NCI-H1417 (cell line): Measurements from ENCODE around the gene BOC.
"Not testable (repeated sequence)": the region's sequence is repeated elsewhere in the genome, so short reads cannot be mapped to it uniquely, and the experiment has no call there.

Experiments used
- DNase-seq, 3 experiments: peaks; one replicate each; lab custom pipeline; 2025; lab: John Stamatoyannopoulos, UW

BOC gene, protein sequence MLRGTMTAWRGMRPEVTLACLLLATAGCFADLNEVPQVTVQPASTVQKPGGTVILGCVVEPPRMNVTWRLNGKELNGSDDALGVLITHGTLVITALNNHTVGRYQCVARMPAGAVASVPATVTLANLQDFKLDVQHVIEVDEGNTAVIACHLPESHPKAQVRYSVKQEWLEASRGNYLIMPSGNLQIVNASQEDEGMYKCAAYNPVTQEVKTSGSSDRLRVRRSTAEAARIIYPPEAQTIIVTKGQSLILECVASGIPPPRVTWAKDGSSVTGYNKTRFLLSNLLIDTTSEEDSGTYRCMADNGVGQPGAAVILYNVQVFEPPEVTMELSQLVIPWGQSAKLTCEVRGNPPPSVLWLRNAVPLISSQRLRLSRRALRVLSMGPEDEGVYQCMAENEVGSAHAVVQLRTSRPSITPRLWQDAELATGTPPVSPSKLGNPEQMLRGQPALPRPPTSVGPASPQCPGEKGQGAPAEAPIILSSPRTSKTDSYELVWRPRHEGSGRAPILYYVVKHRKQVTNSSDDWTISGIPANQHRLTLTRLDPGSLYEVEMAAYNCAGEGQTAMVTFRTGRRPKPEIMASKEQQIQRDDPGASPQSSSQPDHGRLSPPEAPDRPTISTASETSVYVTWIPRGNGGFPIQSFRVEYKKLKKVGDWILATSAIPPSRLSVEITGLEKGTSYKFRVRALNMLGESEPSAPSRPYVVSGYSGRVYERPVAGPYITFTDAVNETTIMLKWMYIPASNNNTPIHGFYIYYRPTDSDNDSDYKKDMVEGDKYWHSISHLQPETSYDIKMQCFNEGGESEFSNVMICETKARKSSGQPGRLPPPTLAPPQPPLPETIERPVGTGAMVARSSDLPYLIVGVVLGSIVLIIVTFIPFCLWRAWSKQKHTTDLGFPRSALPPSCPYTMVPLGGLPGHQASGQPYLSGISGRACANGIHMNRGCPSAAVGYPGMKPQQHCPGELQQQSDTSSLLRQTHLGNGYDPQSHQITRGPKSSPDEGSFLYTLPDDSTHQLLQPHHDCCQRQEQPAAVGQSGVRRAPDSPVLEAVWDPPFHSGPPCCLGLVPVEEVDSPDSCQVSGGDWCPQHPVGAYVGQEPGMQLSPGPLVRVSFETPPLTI

DNA sequence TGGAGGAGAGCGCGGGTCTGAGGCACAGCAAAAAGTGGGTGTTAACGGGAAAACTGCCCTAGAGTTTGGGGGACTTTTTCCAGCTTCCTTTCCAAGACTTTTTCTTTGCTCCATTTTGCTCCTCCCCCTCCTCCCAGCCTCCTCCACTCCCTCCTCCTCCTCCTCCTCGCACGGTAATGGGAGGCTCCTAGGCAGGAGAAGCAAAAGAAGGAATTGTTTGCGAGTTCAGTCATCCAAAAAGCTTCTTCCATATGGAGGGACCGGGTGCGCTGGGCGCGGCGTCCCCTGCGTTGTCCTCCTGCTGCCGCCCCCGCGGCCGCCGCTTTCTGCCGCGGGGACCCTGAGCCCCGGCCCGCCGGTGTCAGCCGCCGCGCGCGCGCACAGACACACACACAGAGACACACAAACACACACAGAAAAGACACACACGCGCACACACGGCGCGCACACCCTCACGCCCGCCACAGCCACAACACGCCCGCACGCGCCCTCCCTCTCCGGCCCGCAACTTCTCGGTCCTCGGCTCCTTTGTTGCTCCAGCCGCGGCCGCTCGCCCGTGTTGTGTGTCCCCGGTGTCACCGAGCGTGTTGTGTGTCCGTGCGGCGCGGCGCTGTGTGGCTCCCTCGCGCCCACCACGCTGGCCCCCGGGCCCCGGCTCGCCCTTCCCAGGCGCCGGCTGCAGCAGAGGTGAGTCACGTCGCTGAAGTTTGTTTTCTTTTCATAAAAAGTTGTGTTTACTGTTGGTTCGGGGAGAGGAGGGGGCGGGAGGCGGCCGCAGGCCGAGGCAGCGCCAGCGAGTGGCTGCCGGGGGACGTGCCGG, at the start of gene BOC:
BOC (plus strand) TSS at position 228 of the 820 bp plus-strand sequence. CDS start 38,246 bp downstream, outside the sequence.
- peak in 2 of 3 experiments; percentile 76 to 77 for DNase-seq

DNA sequence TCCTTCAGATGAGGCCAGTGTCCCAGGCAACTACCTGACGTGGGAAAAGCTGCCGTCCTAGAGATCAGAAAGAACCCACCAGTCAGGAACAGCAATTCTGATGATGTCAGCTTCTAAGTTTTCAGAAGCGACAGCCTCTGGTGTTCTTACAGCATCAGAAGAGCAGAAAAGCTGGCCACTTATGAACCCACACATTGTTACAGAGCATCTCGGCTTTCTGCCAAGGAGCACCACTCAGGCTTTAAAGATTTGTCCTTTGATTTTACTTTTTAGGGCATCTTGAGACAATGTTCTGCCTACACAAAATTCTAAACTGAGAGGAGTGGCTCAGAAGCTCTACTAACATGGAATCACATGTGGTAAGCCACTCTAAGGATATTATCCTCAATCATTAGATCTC, 49.7 kb upstream of the BOC start:
- DNase-seq = no peak

DNA sequence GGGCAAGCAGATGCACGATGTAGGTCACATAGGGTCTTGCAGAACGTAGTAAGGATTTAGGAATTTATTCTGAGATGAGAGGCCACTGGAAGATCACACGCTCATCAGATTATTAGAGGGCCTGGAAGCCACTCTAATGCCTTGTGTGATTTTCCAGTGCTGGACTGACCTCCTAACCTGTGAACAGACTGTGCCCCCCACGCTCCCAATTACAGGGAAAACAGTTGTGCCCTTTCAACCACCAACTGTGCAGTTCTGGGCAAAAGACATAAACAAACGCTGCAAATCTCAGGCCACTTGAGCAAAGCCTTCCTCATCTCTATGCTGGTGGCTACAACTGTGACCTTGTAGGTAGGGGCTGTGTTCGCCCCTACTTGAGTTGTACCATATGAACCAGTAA, 48.2 kb upstream of the BOC start:
- peak in 1 of 3 experiments; percentile 21 for DNase-seq

DNA sequence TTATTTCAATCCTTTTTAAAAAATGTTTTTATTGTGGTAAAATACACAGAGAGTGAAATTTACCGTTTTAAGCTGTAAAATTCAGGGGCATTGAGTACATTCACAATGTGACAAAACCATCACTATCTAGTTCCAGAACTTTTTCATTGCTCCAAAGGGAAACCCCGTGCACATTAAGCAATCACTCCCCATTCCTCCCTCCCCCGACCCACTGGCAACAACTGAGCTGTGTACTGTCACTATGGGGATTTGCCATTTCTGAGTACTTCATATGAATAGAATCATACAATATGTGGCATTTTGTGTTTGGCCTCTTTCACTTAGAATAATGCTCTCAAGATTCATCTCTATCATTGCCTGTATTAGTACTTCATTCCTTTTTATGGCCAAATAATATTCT, 45.5 kb upstream of the BOC start:
- DNase-seq = peak in 1 of 3 experiments; percentile 23

DNA sequence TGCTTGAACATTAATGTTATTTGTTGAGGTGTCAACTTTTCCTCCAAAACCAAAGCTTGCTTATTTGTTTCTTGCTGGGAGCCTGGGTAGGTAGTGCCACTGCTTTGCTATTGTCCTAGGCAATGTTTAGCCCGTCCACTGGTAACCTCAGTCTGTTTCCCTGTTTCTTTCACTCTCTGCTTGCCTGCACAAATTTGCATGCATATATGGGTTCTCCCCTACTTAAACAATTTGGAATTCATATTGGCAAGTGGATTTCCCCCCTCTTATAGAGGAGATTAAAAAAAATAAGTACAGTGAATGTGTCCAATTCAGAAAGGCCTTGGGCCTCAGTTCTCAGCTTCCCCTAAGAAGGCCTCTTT, 45.0 kb upstream of the BOC start:
- DNase-seq = peak in 1 of 3 experiments; percentile 48

DNA sequence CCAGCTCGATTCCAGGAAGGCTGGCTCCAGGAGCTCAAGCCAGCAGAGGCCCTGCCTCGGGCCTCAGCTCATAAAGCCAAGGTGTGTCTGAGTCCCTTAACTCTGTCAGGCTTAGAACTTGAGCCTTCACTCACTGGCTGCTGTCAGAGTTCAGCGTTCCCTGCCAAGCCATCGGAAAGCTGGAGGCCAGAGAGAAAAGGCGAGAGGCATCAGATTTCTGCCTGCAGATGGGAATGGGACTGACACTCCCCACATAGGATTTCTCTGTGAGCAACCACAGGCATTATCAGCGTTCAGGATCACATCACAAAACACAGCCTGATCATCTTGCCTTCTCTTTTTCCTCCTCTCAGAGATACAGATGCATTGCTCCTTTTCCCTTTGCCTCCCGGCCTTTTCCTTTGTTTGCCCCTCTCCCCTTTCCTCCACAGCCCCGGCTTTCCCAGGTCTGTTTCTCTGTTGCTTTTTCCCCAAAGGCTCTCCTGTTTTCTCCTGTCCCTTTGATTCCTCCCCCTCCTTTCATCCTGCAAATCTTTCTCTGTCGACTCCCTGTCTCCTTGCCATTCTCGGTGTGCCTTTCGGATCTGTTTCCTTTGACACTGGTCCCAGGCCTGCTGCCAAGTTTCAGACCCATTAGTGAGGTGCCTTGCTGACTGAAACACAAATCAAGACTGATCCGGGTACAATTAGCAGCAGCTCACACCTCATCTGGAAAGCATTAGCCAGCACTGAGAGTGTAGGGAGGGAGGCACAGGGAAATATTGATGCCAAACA, 44.5 kb upstream of the BOC start:
- DNase-seq = peak; percentile 56 to 95 (median 79)

DNA sequence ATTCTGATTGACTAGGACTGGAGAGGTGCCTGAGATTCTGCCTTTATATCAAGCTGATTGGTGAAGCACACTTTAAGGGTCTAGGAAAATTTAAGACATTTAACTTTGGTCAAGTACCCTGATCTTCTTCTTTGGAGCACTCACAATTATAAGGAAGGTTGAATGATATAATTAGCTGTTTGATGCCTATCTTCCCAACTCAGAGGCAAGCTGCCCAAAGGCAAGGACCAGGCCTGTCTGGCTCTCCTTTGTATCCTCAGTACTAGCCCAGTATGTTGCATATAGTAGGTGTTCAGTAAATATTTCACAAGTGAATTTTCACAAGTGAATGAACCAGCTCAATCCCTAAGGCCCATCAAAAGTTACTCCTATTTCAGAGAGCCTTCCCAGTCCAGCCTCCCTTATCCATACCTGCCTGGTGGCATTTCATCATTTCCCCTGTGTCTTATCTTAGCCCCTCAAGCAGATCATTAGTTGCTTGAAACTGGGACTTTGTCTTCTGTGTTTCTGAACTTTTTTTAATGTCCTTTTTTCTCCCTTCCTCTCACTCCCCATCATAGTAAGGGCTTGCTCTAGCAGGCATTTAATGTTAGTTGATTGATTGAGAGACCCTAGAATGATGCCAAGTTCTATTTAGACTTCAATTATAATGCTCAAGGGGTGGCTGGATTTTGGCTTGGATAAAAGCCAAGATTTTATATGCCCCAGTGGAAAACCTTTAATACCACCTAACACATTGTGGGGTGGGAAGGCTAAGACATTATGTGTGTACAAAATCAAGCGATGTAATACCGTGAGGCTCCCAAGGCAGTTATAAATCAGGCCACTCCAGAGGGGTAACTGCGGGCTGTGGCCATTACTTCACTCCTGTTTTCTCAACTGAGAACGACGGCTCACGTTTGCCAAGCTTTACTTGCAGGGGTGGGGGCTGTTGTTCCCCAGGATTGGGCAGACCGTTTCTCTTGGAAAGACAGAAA, 43.2 kb upstream of the BOC start:
- peak; percentile 58 to 96 (median 76) for DNase-seq

DNA sequence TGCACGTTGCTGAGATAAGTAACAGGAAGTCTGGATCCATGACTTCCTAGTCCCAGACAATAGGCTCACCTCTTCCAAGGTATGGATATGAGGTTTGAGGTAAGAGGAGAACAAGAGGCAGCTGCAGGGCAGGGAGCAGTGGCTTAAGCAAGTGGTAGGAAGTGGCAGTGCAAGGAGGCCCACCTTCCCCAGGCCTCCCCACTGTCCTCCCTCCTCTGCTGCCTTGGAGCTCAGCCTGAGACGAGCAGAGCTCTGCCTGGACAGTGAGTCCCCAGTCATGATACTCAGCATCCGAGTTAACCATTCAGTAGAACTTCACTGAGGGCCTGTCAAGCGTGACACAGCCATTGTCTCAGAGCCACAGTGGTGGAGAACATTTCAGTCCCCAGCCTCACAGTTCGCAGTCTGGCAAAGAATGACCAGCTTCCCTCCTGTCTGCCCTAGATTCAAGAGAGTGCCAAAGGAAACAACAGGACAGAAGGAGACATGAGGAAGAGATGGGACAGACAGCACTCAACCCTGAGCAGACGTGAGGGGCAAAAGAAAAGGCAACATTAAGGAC, 41.4 kb upstream of the BOC start:
- DNase-seq = no peak

DNA sequence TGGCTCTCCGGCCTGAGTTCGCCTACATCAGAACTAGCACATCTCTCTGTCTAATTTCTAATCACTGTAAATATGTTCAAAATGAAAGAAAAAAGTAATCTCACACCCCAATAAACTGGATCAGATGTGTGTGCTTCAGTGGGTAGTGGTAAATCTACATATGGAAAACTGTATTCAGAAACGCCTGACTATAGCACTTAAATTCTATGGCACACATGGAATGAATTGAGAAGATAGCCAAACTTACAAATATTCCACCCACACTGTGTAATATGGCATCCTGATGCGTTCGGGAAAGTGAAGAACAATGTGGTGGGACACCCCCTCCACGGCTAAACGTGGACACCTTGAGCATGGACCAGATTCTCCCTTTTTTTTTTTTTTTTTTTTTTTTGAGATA, 40.6 kb upstream of the BOC start:
- DNase-seq = no peak

DNA sequence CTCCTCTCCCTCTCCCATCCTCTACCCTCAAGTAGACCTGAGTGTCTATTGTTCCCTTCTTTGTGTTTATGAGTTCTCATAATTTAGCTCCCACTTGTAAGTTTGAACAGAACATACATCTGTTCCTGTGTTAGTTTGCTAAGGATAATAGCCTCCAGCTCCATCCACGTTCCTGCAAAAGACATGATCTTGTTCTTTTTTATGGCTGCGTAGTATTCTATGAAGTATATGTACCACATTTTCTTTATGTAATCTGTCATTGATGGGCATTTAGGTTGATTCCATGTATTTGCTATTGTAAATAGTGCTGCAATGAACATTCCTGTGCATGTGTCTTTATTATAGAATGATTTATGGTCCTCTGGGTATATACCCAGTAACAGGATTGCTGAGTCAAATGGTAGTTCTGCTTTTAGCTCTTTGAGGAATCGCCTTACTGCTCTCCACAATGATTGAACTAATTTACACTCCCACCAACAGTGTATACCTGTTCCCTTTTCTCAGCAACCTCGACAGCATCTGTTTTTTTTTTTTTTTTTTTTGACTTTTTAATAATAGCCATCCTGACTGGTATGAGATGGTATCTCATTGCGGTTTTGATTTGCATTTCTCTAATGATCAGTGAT, 39.6 kb upstream of the BOC start:
- not testable (repeated sequence) for DNase-seq

DNA sequence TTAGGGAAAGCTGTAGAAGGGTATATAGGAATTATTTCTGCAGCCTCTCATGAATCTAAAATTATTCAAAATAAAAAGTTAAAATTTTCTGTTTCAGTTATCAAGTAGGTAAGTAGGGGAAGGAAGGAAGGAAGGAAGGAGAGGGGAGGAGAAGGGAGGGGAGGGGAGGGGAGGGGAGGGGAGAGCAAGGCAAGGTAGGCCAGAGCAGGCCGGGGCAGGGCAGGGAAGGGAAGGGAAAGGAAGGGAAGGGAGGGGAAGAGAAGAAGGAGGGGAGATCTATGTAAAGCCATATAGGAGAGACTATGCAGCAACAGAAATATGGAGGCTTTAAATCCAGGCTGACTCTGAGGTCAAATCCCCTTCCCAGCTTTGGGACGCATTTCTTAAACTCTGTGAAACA, 38.3 kb upstream of the BOC start:
- DNase-seq = no peak

DNA sequence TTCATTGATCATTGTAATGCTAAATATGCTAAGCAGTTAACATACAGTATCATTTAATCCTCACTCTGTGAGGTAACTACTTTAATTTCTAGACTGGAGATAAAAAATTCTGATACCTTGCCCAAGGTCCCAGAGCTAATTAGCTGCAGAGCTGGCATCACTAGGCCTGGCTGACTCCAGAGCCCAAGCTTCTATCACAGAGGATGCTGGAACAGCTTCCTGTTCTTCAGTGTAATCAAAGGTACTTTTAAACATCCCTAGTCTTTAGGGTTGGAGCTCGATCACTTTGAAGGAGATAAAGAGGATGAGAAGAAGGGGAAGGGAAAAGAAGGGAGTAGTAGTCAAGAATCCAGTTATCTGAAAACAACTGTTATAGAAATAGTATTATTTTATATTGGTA, 37.1 kb upstream of the BOC start:
- DNase-seq = no peak

DNA sequence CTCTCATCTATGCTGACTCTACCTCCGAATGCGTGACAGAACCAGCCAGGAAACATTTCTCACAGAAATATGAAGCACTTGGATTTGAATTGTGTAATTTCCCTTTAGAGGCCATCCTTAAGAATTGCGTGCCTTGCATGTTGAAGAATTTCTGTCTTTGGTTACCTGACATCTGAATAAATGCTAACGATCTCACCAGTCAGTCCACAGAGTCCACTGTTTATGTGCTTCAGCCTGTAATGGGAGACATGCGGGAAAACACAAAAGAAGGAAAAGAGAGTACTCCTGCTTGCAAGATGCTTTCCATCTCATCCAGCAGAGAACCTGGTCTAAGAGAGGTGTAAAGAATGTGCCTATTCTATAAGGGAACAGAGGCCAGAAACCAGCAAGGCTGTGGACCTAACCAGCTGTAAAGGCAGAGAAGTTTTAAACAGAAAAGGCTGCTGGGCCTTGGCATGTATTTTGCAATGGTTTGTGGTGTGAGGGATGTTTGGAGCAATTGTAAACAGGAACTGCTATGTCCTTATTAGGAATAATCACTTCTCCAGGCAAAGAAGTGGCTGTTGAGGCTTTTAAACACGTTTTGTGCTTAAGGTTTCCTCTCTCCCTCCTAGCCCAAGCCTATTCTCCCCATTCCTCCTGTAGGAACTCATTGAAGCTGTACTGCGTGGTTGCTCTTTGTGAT, 36.4 kb upstream of the BOC start:
- no peak for DNase-seq

DNA sequence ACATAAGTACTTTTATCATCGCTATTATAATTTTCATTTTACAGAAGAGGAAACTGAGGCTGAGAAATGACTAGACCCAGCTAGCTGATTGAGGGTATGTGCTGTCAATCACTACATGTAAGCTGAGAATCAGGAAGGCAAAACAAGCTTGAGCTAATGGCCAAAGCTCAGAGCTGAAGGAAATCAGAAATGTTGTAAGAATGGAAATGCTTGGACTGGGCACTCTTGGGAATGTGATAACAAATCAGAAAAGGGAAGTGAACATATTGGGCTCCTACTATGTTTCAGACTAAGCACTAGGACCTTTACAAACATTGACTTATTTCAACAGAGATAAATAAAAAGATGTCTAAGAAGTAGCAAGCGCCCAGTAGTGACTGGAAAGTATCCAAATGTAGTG, 33.8 kb upstream of the BOC start:
- DNase-seq = no peak

DNA sequence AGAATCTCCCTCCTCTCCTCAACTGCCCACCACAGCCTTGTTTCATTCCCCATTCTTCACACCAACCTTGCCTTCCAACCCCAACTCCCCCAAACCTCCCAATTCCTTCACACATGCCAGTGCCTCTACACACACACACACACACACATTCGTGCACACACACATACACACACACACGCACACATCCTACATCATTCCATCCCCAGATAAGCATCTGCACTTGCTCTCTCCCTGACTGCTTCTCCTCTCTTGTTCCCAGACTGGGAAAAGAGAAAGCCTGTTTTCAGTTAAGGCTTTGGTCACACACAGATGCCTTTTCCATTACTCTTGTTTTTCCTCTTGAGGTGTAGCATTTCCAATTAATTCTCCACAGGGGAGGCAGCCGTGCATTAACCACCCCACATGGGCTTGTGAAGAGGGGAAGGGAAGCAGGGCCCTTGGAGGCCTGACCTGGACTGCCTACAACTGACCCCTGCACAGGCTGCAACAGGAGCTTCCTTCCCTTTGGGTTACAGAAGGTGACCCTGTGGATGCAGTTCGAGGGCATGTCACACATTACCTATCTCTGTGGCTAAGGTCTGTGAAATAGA, 32.0 kb upstream of the BOC start:
- DNase-seq = no peak

DNA sequence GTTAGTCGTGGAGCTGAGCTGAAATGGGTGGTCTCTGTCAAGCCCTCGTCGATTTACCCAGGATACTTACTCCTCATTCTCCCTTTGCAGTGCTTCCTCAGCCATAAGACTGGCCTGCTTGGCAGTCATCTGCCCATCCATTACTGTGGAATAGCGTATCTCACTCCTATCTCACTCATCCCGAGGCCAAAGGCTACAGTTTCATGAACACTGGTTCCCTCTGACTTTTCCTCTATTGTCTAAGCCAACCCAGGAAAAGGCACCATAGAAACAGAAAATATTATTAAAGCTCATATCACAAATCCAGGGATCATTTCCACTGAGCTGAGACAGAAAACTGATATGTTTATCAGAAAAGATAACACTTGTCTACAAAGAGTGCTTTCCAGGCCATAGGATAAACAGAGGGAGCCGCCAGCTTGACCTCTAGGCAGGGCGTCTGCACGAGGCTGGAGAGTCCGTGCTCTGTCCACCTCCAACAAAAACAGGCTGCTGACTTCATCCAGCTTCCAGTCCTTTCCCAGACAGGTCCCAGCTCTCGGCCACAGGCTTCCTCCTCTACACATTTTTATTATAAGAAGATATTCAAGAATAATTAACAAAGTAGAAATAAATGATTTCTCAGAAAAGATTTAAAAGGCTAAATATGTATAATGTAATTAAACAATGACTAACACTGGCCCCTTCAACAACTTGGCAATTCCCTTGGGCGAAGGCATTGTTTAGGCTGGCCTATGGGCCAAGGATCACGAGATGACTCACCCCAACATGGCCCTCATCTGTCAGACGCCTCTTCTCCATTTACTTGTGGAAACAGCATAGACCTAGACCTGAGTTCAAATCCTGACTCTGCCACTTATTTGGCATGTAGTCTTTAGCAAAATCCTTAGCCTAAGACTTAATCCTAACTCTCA, 27.4 kb upstream of the BOC start:
- DNase-seq = no peak
